GM18951 (cell line): ENCODE results near the gene CCDC87.

Experiments used
- POLR2A ChIP-seq: IDR thresholded peaks from 4 replicates; pipeline ENCODE4 v1.6.1; 2011; ENCODE audit warnings: mild to moderate bottlenecking; ENCODE audit not compliant: insufficient read length, insufficient read depth; ENCODE audit errors: extremely low read depth
- in situ Hi-C: fragments of 300-500 bp; cut with MboI; formaldehyde crosslinking; loops from one replicate; pipeline ENCODE4 v1.12.0; 2022; ENCODE audit warnings: low sequenced_read_pairs, mixed read lengths, inconsistent platforms; ENCODE audit not compliant: unreplicated experiment

CCDC87 gene

DNA sequence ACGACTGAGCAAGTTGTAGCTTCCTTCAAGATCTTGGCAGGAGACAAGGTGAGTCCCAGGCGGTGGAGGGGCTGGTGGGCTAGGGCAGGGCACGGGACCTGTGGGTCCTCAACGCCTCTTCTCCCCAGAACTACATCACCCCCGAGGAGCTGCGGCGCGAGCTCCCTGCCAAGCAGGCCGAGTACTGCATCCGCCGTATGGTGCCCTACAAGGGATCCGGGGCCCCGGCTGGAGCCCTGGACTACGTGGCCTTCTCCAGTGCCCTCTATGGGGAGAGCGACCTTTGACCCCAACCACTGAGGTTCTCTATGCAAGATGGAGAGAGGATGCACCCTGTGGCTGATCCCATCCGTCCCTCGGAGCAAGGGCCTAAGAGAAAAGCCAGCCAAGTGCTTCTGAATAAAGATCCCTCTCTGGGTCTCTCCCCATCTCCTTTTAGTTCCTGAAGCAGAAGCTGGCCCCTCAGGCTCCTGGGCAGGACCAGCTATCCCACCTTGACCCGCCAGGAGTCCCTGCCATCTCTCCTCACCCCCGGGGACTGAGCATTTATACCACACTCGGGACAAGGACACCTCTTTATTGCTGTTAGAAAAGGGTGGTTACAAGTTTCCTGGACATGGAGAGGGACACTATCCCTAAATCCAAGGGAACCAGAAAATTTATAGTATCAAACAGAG is 29.8 kb downstream of the CCDC87 start:
- TF ChIP-seq POLR2A = no peak
- in situ Hi-C loops = loop anchor here (25.0 kb wide), 1 partner anchor 274 kb away; the partner anchor contains the start of gene RCE1

GRCh38 chr11:66562275-66562674 is 30.6 kb downstream of the CCDC87 start:
- in situ Hi-C loops = loop anchor here (25.0 kb wide), 1 partner anchor 275 kb away; the partner anchor contains the start of gene RCE1
- no peak for TF ChIP-seq POLR2A

DNA sequence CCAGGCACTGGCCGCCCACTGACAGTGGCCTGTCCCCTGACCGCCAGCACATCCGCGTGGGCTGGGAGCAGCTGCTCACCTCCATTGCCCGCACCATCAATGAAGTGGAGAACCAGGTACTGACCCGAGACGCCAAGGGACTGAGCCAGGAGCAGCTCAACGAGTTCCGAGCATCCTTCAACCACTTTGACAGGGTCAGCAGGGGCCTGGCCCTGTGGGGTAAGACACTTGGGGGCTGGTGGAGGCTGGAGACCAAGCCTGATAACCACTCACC is 31.0 kb downstream of the CCDC87 start:
- TF ChIP-seq POLR2A = no peak
- in situ Hi-C loops = loop anchor here (25.0 kb wide), 1 partner anchor 275 kb away; the partner anchor contains the start of gene RCE1

GRCh38 chr11:66561178-66561974 is 31.5 kb downstream of the CCDC87 start:
- no peak for TF ChIP-seq POLR2A
- in situ Hi-C loops = loop anchor here (25.0 kb wide), 1 partner anchor 276 kb away; the partner anchor contains the start of gene RCE1

GRCh38 chr11:66559866-66560676 is 32.8 kb downstream of the CCDC87 start:
- TF ChIP-seq POLR2A = no peak
- in situ Hi-C loops = loop anchor here (25.0 kb wide), 1 partner anchor 277 kb away; the partner anchor contains the start of gene RCE1

DNA sequence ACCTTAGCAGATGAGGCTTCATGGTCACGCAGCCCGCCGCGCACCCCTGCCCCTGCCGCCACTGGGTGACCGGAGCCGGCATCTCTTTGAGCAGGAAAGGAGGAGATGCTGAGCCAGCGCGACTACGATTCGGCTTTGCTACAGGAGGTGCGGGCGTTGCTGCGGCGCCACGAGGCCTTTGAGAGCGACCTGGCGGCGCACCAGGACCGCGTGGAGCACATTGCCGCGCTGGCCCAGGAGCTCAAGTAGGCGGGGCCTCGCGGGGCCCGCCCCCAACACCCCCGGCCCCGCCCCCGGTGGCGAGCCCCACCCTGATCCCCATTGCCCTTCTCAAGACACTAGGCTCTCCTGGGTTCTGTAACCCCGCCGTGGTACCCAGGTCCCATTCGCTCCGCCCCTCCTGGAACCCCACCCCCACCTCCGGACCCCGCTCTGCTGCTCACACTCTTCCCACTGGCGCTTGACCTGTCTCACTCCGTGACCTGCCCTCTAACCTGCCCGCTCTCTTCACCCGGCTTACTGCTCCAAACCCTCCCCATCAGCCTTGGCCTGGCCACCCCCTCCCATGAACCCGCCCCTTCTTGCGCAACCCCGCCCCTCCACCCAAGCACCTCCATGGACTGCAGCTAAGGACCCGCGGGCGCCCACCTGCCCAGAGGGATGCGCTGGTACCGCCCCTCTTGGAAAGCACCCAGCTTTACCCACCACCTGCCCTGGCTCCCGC is 33.6 kb downstream of the CCDC87 start:
- in situ Hi-C loops = loop anchor here (25.0 kb wide), 1 partner anchor 278 kb away; the partner anchor contains the start of gene RCE1
- no peak for TF ChIP-seq POLR2A

GRCh38 chr11:66557733-66558326 is 35.0 kb downstream of the CCDC87 start:
- in situ Hi-C loops = loop anchor here (25.0 kb wide), 1 partner anchor 279 kb away; the partner anchor contains the start of gene RCE1
- no peak for TF ChIP-seq POLR2A

DNA sequence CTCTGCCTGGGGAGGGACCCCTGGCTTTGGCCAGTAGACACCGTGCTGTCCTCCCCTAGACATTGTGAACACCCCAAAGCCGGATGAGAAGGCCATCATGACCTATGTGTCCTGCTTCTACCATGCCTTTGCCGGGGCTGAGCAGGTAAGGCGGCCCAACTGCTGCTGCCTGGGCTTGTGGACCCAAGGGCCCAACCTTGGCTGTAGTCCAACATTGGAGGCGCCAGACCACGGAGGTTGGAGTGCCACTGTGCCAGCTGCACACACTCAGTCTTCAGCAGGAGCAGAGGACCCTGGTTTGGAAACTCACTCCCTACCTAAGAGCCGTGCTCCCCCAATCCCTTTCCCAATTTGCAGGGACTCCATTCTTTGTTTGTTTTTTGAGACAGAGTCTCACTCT is 36.8 kb downstream of the CCDC87 start:
- TF ChIP-seq POLR2A = no peak
- in situ Hi-C loops = loop anchor here (25.0 kb wide), 1 partner anchor 281 kb away; the partner anchor contains the start of gene RCE1

- no peak for TF ChIP-seq POLR2A
- in situ Hi-C loops = loop anchor here (25.0 kb wide), 1 partner anchor 282 kb away; the partner anchor contains the start of gene RCE1
Measured at GRCh38 chr11:66555416-66555815, 37.4 kb downstream of the CCDC87 start.

- in situ Hi-C loops = loop anchor here (25.0 kb wide), 1 partner anchor 283 kb away; the partner anchor contains the start of gene RCE1
- TF ChIP-seq POLR2A = no peak
Measured at GRCh38 chr11:66554602-66555001, 38.3 kb downstream of the CCDC87 start.

DNA sequence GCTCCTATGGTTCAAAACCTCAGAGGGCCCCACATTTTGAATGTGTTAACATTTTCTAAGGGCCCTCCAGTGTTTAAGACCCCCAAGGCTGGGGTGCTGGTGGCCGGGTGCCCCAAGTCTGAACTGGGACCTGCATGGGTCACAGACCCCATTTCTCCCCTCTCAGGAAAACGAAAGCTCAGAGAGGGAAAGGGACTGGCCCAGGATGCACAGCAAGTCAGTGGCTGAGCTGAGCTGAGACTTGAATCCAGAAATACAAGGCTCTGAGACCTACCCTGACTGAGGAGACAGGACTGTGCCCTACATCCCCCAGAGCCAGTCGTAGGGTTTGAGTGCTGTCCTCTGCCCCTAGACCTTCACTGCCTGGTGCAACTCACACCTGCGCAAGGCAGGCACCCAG is 42.0 kb downstream of the CCDC87 start:
- TF ChIP-seq POLR2A = no peak
- in situ Hi-C loops = loop anchor here (25.0 kb wide), 1 partner anchor 286 kb away; the partner anchor contains the start of gene RCE1

GRCh38 chr11:66549696-66550095 is 43.2 kb downstream of the CCDC87 start:
- TF ChIP-seq POLR2A = no peak
- in situ Hi-C loops = loop anchor here (25.0 kb wide), 1 partner anchor 288 kb away; the partner anchor contains the start of gene RCE1
